Measurements from ENCODE around the gene ZNF668.

- TF ChIP-seq, protein P1, sequence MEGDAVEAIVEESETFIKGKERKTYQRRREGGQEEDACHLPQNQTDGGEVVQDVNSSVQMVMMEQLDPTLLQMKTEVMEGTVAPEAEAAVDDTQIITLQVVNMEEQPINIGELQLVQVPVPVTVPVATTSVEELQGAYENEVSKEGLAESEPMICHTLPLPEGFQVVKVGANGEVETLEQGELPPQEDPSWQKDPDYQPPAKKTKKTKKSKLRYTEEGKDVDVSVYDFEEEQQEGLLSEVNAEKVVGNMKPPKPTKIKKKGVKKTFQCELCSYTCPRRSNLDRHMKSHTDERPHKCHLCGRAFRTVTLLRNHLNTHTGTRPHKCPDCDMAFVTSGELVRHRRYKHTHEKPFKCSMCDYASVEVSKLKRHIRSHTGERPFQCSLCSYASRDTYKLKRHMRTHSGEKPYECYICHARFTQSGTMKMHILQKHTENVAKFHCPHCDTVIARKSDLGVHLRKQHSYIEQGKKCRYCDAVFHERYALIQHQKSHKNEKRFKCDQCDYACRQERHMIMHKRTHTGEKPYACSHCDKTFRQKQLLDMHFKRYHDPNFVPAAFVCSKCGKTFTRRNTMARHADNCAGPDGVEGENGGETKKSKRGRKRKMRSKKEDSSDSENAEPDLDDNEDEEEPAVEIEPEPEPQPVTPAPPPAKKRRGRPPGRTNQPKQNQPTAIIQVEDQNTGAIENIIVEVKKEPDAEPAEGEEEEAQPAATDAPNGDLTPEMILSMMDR (IDR thresholded peaks at IDR 0.05): no peak
- TF ChIP-seq EZH2phosphoT487 (IDR thresholded peaks at IDR 0.05) (no peak), EZH2 (IDR thresholded peaks at IDR 0.05) (no peak)
Observed at GRCh38 chr16:31094424-31095120, 20.5 kb upstream of the ZNF668 start, which contains the start of gene VKORC1.
